Epithelial cell of esophagus (primary cell): ENCODE measurements around the gene KLHL3.

Source experiments
- DNase-seq: peaks from one replicate; pipeline ENCODE4 v3.0.0; 2010; ENCODE audit warnings: low read depth
- H3K4me3 ChIP-seq: 2 replicates; pipeline ENCODE4 v1.5.1; 2011; ENCODE audit warnings: mild to moderate bottlenecking, low read length, control low read depth
- CTCF ChIP-seq: IDR thresholded peaks from 2 replicates; pipeline ENCODE4 v1.5.1; 2011; ENCODE audit warnings: low read depth, mild to moderate bottlenecking, low read length, control low read depth, inconsistent platforms; ENCODE audit not compliant: insufficient read depth; ENCODE audit errors: missing control alignments

The KLHL3 gene

GRCh38 chr5:137743031-137743640 is 7.2 kb upstream of the KLHL3 start:
- peak; percentile 80 for DNase-seq
- peak; percentile 68 for TF ChIP-seq CTCF

GRCh38 chr5:137741718-137742117 is 5.8 kb upstream of the KLHL3 start:
- no peak overlapping the region for H3K4me3 ChIP-seq
- no peak for TF ChIP-seq CTCF
- no peak for DNase-seq

More at GRCh38 chr5:137743031-137743640, 7.2 kb upstream of the KLHL3 start:
- H3K4me3 ChIP-seq = no peak overlapping the region

- no peak overlapping the region for H3K4me3 ChIP-seq
- no peak for TF ChIP-seq CTCF
- no peak for DNase-seq
Observed at GRCh38 chr5:137739737-137740136, 3.8 kb upstream of the KLHL3 start.

- no peak for TF ChIP-seq CTCF
- H3K4me3 ChIP-seq = no peak overlapping the region
- no peak for DNase-seq
Observed at GRCh38 chr5:137738947-137739346, 3.1 kb upstream of the KLHL3 start.

GRCh38 chr5:137737349-137738131 is 1.7 kb upstream of the KLHL3 start:
- TF ChIP-seq CTCF = no peak
- H3K4me3 ChIP-seq = no peak overlapping the region
- peak; percentile 89 for DNase-seq

GRCh38 chr5:137736496-137736895 is 607 bp upstream of the KLHL3 start:
- H3K4me3 ChIP-seq = no peak overlapping the region
- no peak for TF ChIP-seq CTCF

More at GRCh38 chr5:137736496-137736895, 607 bp upstream of the KLHL3 start:
- no peak for DNase-seq
